WERI-Rb-1 (cell line): ENCODE results near the gene NTN1.

Source experiments
- DNase-seq: peaks from one replicate; pipeline ENCODE4 v3.0.0-alpha.2; 2020
- H3K27ac ChIP-seq: fragments of 250-450 bp; sonication (Bioruptor Pico); 2 replicates; pipeline ENCODE4 v1.5.1; 2020; ENCODE audit warnings: mild to moderate bottlenecking, moderate library complexity
- H3K27me3 ChIP-seq: fragments of 250-450 bp; sonication (Bioruptor Pico); 2 replicates; pipeline ENCODE4 v1.5.1; 2021; ENCODE audit warnings: mild to moderate bottlenecking, low read depth, moderate library complexity; ENCODE audit not compliant: insufficient read depth, severe bottlenecking
- H3K36me3 ChIP-seq: fragments of 250-450 bp; sonication (Bioruptor Pico); 2 replicates; pipeline ENCODE4 v1.5.1; 2020; ENCODE audit warnings: mild to moderate bottlenecking, moderate library complexity
- H3K4me3 ChIP-seq: 2 replicates; pipeline ENCODE4 v1.5.1; 2011; ENCODE audit warnings: low read depth, mild to moderate bottlenecking, control low read depth, low read length
- H3K9me3 ChIP-seq: fragments of 250-450 bp; sonication (Bioruptor Pico); 2 replicates; pipeline ENCODE4 v1.5.1; 2021; ENCODE audit warnings: mild to moderate bottlenecking, moderate library complexity; ENCODE audit not compliant: severe bottlenecking
- TF ChIP-seq, protein P1 (sequence below): IDR thresholded peaks from 2 replicates; pipeline ENCODE4 v1.5.1; 2011; ENCODE audit warnings: low read depth, mild to moderate bottlenecking, control low read depth, inconsistent platforms, low read length

The NTN1 gene

DNA sequence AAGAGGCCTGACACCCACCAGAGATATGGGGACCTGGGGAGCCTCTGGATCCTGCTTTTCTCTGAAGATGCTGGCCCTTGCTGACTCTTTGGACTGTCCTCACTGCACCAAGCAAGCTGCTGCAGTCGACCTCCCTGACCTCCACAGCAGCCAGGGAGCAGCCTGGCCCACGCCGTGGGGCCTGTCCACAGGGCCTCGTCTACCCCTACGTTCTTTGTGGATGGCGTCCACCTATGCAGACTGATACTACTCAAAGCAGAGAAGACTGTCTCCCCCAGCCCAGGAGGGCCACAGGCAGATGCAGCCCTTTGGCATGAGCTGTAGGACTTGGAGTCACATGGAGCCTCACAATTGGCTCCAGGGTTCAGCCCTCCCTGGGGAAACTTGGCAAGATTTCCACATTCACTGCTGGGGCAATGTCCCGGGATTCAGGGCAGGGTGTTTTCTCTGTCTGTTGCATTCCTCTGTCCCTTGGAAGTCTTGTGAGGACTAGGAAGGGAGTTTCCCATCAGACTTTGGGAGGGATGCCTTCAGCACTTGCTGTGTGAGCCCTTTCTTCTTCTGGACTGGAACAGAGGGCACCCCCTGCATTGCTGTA is 152.2 kb downstream of the NTN1 start:
- H3K27ac ChIP-seq, result no peak overlapping the region

DNA sequence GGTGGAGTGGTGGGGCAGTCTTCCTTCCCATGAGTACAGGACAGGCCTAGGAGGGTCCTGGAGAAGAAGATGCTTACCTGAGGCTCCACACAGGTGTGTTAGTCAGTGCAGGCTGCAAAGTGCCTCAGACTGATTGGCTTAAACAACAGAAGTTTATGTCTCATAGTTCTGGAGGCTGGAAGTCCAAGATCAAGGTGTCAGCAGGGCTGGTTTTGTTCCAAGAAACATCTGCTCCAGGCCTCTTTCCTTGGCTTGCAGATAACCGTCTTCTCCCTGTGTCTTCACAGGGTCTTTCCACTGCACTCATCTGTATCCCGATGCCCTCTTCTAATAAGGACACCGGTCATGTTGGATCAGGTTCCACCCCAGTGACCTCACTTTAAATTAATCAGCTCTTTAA is 153.0 kb downstream of the NTN1 start:
- Histone ChIP-seq H3K4me3 (no peak overlapping the region), H3K36me3 (no peaks in the 10 kb centered on the region), H3K27ac (no peak overlapping the region), H3K27me3 (no peaks in the 10 kb centered on the region), H3K9me3 (peaks cover 4% of the 10 kb centered on the region)
- TF ChIP-seq, protein P1, sequence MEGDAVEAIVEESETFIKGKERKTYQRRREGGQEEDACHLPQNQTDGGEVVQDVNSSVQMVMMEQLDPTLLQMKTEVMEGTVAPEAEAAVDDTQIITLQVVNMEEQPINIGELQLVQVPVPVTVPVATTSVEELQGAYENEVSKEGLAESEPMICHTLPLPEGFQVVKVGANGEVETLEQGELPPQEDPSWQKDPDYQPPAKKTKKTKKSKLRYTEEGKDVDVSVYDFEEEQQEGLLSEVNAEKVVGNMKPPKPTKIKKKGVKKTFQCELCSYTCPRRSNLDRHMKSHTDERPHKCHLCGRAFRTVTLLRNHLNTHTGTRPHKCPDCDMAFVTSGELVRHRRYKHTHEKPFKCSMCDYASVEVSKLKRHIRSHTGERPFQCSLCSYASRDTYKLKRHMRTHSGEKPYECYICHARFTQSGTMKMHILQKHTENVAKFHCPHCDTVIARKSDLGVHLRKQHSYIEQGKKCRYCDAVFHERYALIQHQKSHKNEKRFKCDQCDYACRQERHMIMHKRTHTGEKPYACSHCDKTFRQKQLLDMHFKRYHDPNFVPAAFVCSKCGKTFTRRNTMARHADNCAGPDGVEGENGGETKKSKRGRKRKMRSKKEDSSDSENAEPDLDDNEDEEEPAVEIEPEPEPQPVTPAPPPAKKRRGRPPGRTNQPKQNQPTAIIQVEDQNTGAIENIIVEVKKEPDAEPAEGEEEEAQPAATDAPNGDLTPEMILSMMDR, result no peak
- no peak for DNase-seq

More for the DNA sequence above, 152.2 kb downstream of the NTN1 start:
- H3K27me3 ChIP-seq, result no peaks in the 10 kb centered on the region
- H3K4me3 ChIP-seq, result no peak overlapping the region
- H3K36me3 ChIP-seq, result no peaks in the 10 kb centered on the region
- TF ChIP-seq, protein P1, result no peak
- DNase-seq, result no peak
- H3K9me3 ChIP-seq, result peaks cover 4% of the 10 kb centered on the region

DNA sequence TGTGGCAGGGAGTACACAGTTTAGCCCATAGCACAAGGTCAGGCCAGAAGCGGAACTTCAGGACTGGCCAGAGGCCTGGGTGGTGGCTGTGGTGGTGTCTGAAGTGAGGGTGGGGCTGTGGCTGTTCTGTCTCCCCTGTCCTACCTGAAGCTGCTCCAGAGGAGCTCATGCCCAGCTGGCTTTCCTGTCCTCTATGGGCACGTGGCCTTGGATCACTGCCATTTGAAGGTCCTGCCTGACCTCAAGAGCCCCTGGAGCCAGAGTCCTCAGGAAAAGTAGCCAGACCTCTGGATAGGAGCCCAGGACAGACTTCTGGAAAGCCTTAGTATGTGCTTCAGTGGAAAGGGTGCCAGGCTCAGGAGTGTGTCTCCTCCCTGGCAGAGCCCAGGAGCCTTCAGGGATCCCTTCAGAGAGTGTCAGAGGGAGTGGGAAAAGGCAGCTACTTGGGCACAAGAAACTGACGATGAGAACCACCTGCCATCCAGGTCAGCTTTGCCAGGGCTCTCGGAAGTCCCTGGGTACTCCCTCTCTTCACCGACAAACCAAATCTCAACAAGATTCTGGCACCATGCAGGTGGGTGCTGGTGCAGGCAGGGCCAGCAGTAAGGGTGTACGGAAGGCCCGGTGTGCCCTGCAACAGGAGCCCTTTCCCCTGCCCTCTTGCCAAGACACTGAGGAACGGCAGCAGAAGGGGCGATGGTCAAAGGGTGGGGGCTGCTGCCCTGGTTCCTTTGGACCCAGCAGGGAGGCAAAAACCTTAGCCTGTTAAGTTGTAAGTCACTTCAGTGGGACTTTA is 153.7 kb downstream of the NTN1 start:
- H3K36me3 ChIP-seq, result no peaks in the 10 kb centered on the region
- H3K9me3 ChIP-seq, result peaks cover 4% of the 10 kb centered on the region
- TF ChIP-seq, protein P1, result no peak
- H3K27me3 ChIP-seq, result no peaks in the 10 kb centered on the region
- no peak overlapping the region for H3K4me3 ChIP-seq
- no peak for DNase-seq
- no peak overlapping the region for H3K27ac ChIP-seq

DNA sequence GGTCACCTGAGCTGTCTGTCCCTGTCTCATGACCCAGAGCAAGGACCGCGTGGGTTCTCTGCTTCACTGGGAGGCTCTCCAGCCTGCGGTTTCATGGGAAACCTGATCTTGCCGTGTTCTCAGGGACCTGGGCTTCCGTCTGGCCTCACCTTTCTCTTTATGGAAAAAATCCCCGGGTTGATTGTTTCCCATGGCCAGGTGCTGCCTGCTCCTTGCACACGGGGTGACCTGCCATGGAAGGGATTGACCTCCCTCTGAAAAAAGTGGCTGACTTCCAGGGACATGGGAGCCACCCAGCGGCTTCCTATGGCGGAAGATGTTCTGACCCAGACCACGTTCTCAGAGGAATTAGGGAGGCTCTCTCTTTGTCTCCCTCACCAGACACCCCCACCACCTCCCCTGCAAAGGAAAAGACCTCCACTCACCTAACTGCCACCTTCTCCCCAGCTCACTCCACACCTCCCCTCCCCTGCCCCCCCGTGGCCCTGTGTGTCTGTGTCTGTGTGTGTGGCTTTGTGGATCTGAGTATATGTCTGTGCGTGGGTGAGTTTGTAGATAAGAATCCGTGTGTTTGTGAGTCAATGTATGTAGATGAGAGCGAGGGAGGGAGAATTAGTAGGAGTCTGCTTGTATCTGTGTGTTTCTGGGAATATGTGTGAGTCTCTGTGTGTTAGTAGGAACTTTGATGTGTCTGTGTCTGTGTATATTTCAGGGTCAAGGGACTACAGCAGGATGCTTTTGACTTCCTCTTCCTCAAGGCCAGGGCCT is 154.6 kb downstream of the NTN1 start:
- peaks cover 4% of the 10 kb centered on the region for H3K9me3 ChIP-seq
- no peak overlapping the region for H3K4me3 ChIP-seq
- TF ChIP-seq, protein P1, result no peak
- DNase-seq, result no peak
- no peaks in the 10 kb centered on the region for H3K27me3 ChIP-seq
- no peaks in the 10 kb centered on the region for H3K36me3 ChIP-seq
- H3K27ac ChIP-seq, result no peak overlapping the region

GRCh38 chr17:9177212-9177611 is 155.9 kb downstream of the NTN1 start:
- H3K36me3 ChIP-seq, result no peaks in the 10 kb centered on the region
- peaks cover 4% of the 10 kb centered on the region for H3K9me3 ChIP-seq
- TF ChIP-seq, protein P1, result no peak
- H3K27ac ChIP-seq, result no peak overlapping the region
- H3K27me3 ChIP-seq, result no peaks in the 10 kb centered on the region
- no peak for DNase-seq
- H3K4me3 ChIP-seq, result no peak overlapping the region
